ENCODE measurements around the gene MPG. TPM values are rescaled to one million over a fixed set of nuclear protein-coding genes. Genes with fewer than 3 reads are reported as not detected.
"Not testable (repeated sequence)": the region's sequence is repeated elsewhere in the genome, so short reads cannot be mapped to it uniquely, and the experiment has no call there.

Gene MPG
- total RNA-seq, 2 experiments from 2014 or later = 53.6 to 56.8 TPM

DNA sequence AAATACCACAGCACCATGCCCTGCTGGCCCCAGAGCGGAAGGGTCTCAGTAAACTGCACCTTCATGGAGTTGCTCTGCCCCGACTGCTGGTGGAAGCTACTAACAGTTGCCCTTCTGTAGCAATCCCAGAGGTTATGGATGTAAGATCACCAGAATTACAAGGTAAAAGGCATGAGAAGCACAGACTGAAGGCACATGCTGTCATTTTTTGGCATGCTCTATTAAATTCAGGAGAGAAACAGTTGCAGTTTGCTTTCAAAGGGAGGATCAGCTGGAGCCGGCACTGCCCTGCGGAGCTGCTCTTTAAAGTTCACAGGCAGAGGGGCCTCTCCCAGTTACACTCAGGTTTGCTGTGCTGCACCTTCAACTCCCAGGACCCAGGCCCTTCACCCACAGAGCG, 41.3 kb downstream of the MPG start:
- POLR2A ChIA-PET = no interaction called here
- CTCF ChIA-PET = interaction anchor here (1.0 kb wide), 1 partner anchor 22 kb away, joined by 3 read pairs; no protein-coding TSS in a partner anchor

DNA sequence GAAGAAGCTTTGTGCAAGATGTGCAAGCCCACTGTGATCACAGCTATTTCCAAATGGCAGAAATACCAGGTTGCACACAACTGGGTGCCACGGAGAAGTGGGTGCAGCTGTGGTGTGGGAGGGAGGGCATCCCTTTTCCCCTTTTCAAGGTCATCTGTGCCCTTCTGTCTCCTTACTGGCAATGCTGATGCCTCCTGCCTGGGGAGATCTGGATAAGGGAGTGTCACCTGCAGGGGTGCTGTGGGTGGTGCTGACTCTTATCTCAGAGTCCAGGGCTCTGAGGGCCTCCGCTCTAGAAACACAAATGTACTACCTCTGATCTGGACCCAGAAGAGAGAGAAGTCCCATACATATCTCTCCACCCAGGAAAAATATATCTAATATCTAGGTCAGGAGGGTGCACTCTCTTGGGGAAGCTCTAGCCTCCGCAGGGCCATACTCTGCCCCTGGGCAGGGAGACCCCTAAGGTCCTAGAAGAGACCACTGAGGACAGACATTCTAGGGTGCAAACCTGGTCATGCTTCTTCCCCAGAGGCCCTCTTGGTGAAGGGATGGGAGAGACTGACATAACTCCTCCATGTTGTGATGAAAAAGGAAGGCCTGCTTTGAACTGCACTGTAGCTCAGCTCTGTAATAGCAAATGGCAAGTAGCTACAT, 41.9 kb downstream of the MPG start:
- POLR2A ChIA-PET = no interaction called here
- CTCF ChIA-PET = interaction anchor here (1.0 kb wide), 1 partner anchor 22 kb away, joined by 3 read pairs; no protein-coding TSS in a partner anchor

DNA sequence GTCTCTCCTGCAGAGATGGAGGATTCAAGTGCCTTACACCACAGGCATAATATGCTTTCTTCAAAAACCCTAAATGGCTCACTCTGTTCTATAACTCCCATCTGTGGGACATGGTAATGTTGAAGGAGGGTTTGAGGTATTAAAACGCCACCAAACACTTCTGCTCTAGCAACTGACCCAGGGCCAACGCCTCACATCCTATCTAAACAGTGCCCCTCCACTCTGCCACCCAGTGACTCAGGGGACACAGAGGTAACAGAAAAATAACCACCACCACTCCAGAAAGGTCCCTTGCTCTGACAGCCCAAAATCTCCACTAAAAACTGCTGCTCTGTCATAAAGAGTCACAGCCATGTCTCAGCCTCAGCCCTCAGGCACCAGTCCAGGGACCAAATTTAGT, 42.7 kb downstream of the MPG start:
- CTCF ChIA-PET = no interaction called here
- POLR2A ChIA-PET = no interaction called here

DNA sequence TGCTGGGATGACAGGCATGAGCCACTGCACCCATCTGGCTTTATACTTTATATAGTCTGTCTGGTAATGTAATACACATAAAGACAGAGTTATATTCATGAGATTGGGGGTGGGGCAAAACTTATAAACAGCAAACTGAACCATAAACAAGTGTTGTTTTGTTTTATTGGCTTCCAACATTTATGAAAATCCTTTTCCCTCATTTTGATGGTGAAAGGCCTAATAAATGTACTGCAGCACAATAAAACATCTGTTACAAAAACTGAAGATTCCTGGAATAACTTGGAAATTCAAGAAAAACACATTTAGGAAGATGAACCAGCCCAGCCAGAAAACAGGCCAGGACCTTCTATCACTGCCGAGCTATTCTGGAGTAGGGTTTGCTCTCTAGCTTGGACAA, 44.3 kb downstream of the MPG start:
- ChIA-PET CTCF (no interaction called here), POLR2A (no interaction called here)

DNA sequence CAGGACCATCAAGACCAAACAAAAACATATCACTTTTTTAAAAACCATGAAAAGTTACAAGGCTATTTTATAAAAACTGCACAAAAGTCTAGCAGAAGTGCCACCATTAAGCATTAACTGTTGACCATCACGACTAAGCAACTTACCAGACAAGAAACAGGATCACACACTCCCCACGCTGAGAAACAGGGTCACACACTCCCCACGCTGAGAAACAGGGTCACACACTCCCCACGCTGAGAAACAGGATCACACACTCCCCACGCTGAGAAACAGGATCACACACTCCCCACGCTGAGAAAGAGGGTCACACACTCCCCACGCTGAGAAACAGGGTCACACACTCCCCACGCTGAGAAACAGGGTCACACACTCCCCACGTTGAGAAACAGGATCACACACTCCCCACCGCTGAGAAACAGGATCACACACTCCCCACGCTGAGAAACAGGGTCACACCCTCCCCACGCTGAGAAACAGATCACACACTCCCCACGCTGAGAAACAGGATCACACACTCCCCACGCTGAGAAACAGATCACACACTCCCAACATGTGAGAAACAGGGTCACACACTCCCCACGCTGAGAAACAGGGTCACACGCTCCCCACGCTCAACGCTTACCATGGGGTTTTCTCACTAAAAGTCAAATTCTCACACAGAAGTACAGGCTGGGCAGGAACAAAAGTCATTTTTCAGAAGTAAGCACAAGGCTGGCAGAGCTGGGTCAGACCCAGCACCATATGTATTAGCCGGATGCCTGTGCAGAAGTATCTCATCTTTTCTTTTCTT, 45.7 kb downstream of the MPG start:
- CTCF ChIA-PET = not testable (repeated sequence)

DNA sequence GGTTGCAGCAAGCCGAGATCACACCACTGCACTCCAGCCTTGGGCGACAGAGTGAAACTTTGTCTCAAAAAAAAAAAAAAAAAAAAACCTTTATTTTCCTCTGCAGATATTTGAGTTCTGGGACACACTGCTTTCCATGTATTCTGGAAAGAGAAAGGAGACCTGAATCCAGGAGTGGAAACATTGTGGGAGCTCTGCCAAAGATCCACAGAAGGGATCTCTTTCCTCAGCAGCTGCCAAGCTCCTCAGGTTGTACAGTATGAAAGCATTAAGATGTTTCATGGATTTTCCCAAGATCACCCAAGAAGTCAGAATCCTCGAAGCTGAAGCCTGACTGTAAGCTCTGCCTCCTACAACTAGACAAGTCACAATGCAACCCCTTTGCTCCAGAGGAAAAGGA, 47.0 kb downstream of the MPG start:
- ChIA-PET CTCF (interaction anchor here (0.6 kb wide), 1 partner anchor 28 kb away, joined by 3 read pairs; no protein-coding TSS in a partner anchor), POLR2A (no interaction called here)

More for the DNA sequence above, 45.7 kb downstream of the MPG start:
- POLR2A ChIA-PET = not testable (repeated sequence)

DNA sequence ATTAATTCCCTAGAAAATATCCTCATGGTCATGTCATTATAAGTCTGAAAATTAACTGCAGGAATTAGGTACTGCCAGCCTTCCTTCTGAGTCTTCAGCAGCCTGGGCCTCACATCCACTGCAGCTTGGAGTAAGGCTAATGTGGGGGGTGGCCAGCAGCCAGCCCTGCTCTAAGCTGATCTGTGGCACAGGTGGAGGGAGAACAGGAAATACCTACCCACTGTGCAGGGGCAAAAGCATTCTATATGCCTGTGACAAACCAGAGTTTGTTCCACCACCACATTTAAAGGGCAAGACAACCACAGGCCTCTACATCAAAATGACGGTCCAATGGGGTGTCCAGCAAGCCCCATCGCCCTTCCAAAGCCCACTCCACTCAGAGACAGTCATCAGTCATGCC, 51.0 kb downstream of the MPG start:
- POLR2A ChIA-PET = no interaction called here
- CTCF ChIA-PET = interaction anchor here (1.0 to 1.1 kb wide), 2 partner anchors 11 to 33 kb away, joined by 3 read pairs; no protein-coding TSS in a partner anchor

DNA sequence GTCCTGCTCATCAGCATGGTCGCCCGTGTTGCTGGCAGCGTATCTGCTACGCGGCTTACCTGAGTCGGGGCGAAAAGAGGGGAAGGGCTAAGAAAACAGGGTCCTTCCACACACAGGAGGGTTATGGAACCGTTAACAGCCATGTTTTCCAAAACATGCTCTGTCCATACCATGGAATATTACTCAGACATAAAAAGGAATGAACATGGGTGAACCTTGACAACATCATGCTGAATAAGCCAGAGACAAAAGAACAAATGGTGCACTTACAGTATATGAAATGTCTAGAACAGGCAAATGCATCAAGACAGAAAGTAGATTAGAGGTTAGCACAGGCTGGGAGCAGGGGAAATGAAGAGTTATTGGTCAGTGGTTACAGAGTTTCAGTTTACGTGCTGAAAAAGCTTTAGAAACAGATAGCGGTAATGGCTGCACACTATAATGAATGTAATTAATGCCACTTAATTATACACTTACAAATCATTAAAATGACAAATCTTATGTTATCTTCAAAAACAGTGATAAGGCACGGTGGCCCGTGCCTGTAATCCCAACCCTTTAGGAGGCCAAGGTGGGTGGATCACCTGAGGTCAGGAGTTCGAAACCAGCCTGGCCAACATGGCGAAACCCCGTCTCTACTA, 52.6 kb downstream of the MPG start:
- ChIA-PET POLR2A (no interaction called here), CTCF (interaction anchor here (1.2 kb wide), 1 partner anchor 51 kb away, joined by 3 read pairs; no protein-coding TSS in a partner anchor)

DNA sequence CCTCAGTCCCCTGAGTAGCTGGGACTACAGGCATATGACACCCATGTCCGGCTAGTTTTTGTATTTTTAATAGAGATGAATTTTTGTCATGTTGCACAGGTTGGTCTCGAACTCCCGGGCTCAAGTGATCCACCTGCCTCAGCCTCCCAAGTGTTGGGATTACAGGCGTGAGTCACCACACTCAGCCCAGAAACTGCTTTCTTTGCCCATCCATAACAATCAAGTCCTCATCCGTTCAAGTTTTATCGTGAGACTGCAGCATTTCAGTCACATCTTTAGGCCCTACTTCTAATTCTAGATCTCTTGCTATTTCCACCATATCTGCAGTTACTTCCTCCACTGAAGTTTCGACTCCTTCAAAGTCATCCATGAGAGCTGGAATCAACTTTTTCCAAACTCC, 54.1 kb downstream of the MPG start:
- ChIA-PET POLR2A (no interaction called here), CTCF (interaction anchor here (1.0 kb wide), 1 partner anchor 25 kb away, joined by 3 read pairs; no protein-coding TSS in a partner anchor)

DNA sequence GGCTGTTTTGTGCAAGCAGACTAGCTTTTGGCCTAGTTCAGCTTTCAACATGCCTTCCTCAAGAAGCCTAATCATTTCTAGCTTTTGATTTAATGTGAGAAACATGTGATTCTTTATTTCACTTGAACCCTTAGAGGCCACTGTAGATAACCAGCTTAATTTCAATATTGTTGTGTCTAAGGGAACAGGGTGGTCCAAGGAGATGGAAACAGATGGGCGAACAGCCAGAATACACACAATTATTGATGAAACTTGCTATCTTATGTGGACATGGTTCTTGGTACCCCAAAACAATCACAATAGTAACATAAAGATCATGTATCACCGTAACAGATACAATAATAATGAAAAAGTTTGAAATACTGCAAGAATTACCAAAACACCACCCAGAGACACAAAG, 55.7 kb downstream of the MPG start:
- ChIA-PET POLR2A (interaction anchor here (0.5 kb wide), 1 partner anchor 82 kb away, joined by 10 read pairs; no protein-coding TSS in a partner anchor), CTCF (interaction anchor here (1.3 to 2.0 kb wide), 3 partner anchors 16 to 228 kb away, joined by 3 to 10 read pairs (median 6); no protein-coding TSS in a partner anchor)

Other genes starting within 250 kb of the MPG start
- 10 to 100 TPM; 63.0 to 63.6 TPM for gene POLR3K, start 24.6 kb upstream of the MPG start, total RNA-seq
- 100 to 1,000 TPM; 107 to 112 TPM for gene SNRNP25, start 24.4 kb upstream of the MPG start, total RNA-seq
- gene RHBDF1, start 5.6 kb upstream of the MPG start, total RNA-seq = under 1 TPM in 1 of 2 experiments, not detected in 1; 0.32 TPM
- 10 to 100 TPM; 49.4 to 49.6 TPM for gene NPRL3, start 60.4 kb downstream of the MPG start, total RNA-seq
- not detected for gene HBZ, start 74.4 kb downstream of the MPG start, total RNA-seq
- gene HBM, start 87.8 kb downstream of the MPG start, total RNA-seq = not detected
- gene HBA2, start 94.7 kb downstream of the MPG start, total RNA-seq = not detected
- not detected for gene HBA1, start 98.5 kb downstream of the MPG start, total RNA-seq
- 1 to 10 TPM in 1 of 2 experiments, not detected in 1; 1.3 TPM for gene HBQ1, start 102.2 kb downstream of the MPG start, total RNA-seq
- 10 to 100 TPM; 63.8 to 70.0 TPM for gene LUC7L, start 151.2 kb downstream of the MPG start, total RNA-seq
- gene FAM234A, start 156.6 kb downstream of the MPG start, total RNA-seq = 10 to 100 TPM; 20.6 to 21.8 TPM
- gene RGS11, start 197.7 kb downstream of the MPG start, total RNA-seq = under 1 TPM in 1 of 2 experiments, not detected in 1; 0.08 TPM
- not detected for gene ARHGDIG, start 202.4 kb downstream of the MPG start, total RNA-seq
- not detected for gene PDIA2, start 204.9 kb downstream of the MPG start, total RNA-seq

Measured in activated CD8-positive, alpha-beta memory T cell treated with anti-CD3 and anti-CD28 coated beads for 36 hours (primary cell).